Suppressor macrophage treated with lipopolysaccharide for 4 hours (primary cell): ENCODE measurements around the gene SLC16A6.
A peak's percentile ranks its signal among the peaks of the same experiment; 100 is the strongest.
"Not testable (repeated sequence)": the region's sequence is repeated elsewhere in the genome, so short reads cannot be mapped to it uniquely, and the experiment has no call there.

Source experiments
- DNase-seq: peaks from one replicate; pipeline ENCODE4 v3.0.0-alpha.2; 2020

Gene SLC16A6, protein sequence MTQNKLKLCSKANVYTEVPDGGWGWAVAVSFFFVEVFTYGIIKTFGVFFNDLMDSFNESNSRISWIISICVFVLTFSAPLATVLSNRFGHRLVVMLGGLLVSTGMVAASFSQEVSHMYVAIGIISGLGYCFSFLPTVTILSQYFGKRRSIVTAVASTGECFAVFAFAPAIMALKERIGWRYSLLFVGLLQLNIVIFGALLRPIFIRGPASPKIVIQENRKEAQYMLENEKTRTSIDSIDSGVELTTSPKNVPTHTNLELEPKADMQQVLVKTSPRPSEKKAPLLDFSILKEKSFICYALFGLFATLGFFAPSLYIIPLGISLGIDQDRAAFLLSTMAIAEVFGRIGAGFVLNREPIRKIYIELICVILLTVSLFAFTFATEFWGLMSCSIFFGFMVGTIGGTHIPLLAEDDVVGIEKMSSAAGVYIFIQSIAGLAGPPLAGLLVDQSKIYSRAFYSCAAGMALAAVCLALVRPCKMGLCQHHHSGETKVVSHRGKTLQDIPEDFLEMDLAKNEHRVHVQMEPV

DNA sequence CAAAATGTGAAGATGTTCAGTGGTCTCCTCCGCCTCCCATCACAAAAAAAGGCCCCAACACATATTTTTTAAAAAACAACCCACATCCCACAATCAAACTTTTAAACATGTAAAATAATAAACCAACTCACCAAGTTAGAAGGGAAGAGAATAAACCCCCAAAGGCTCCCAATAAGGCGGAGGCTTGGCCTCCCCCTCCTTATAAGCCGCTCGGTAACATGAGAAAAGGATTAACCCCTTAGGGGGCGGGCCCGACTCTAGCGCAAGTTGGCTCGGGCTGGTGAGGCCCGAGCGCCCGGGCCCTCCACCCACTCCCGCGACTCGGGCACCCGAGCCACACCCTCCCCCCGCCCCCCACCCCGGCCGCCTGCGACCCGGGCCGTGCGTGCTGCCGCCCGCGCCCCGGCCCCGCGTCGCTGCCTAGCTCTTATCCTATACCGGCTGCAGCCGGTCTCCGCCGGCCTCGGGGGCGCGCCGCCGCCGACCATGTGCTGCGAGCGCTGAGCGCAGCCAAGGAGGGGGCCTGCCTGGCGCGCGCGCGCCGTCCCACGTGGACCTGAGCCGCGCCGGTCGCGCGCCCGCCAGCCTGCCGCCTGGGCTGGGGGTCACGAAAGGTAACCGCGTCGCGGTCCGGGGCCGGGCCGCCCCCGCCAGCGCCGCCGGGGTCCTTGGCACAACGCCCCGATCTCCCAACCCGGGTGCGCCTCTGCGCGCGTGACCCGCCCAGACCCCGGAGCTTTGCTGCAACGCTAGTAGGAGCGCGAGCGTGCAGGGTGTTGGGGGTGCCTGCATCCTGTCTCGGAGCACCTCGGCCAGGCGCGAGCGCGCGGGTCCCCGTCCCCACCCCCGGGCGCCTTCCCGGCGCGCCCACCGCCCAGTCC, at the start of gene SLC16A6, which contains the start of gene ARSG:
TSS of gene SLC16A6 (minus strand) at position 173 of the 881 bp plus-strand sequence. CDS start 12,807 bp downstream, outside the sequence.
TSS of gene ARSG (plus strand) at position 541 of the 881 bp plus-strand sequence. CDS start 15,999 bp downstream, outside the sequence.
- peak; percentile 69 for DNase-seq

DNA sequence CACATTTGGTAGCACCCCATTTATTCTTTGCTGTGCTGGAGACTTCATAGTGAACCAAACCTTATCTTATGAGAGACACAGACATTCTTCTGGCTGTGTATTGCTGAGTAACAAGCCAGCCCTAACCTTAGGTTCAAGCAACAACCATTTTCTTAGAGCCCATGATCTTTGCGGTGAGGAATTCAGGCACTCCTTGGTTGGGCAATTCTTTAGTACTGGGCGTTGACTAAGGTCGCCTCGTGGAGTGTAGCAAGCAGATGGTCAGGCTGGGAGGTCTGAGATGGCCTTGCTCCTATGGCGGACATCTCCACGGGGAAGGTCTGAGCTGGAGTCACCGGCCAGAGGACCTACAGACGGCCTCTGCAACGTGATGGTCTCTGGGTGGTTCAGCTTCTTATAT, 43.5 kb upstream of the SLC16A6 start:
- DNase-seq = no peak

DNA sequence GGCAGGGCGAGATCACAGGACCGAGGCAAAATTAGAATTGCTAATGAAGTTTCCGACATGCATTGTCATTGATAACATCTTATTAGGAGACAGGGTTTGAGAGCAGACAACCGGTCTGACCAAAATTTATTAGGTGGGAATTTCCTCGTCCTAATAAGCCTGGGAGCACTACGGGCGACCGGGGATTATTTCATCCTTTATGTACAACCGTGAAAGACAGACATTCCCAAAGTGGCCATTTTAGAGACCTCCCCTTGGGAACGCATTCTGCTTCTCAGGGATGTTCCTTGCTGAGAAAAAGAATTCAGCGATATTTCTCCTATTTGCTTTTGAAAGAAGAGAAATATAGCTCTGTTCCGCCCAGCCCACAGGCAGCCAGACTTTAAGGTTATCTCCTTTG, 41.0 kb upstream of the SLC16A6 start:
- not testable (repeated sequence) for DNase-seq

DNA sequence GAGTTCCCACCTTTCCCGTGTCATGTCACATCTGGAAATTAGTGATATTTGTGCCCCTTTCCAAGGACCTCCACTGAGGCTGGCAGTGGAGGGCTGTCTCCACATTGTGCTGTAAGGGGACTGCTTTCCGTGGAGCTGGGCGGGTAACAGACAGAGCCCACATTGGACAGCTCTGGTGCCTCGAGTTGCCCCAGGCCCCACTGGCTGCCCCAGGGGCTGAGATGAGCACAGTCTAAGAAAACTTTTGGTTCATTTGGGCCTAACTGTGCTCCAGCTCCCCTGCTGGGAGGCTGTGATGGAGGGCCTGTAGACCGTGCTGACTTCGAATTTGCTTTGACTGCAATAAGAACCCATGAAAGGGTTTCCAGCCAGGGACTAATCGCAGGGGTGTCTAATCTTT, 38.4 kb upstream of the SLC16A6 start:
- no peak for DNase-seq

DNA sequence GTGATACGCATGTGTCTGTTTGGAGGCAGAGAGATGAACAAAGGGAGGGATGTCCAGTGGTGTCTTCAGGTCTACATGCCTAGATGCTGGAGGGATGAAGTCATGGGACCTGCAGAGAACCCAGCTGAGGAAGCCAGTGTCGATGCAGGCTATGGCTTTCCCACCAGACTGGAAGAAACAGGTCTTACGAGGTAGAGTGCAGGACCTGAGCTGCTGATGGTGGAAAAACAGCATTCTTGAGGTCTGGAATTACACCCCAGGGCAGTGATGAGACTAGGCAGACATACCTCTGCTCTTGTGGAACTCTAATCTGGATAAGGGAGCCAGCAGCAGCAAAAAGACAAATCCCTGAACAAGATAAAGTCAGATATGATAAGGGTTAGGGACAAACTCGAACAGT, 37.7 kb upstream of the SLC16A6 start:
- no peak for DNase-seq

DNA sequence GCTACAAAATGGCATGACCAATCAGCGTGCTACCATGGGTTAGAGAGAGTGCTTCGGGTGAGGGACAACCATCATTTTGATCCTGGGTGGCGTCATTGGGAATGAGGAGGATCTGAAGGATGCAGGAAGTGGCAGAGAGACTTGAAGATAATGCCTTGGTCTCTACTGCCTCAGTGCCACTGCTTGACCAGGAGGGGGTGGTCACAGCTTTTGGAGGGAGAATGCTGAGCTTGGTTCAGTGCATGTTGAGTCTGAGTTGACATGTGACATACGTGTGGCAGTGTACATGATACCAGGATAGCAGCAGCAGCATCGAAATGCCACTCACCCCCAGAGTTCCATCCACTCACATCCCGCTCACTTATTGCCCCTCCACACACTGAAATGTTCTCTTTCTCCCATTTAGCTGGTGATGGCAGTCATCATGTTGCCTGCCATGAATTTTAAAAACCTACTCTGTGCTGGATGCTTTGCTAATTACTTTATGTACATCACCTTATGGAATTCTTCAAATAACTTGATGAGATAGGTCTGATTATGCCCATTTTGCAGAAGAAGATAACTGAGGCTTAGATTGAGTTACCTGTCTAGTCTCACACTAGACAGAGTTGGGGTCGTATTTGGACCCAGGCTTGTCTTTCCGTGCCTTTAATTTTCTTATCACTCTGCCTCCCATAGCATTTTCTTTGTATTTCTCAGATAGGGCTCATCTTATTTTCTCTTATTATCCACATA, 37.1 kb upstream of the SLC16A6 start:
- DNase-seq = no peak

DNA sequence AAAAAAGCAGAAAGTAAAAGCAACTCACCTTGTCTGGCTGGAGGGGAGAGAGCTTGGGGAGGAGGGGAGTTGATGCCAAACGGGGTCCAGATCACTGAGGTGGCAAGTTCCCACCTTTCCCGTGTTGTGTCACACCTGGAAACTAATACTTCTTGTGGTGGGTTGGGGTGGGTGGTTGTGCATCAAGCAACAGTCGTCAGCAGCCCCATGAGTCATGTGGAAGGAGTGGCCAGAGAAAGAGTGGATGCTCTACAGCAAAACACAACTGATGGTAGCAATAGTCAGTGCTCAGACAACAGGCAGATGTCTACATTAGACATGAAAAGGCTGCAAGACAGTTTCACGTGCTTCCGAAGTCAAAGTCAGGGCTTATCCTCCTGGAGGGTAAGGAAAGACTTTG, 35.8 kb upstream of the SLC16A6 start:
- DNase-seq = peak; percentile 28

DNA sequence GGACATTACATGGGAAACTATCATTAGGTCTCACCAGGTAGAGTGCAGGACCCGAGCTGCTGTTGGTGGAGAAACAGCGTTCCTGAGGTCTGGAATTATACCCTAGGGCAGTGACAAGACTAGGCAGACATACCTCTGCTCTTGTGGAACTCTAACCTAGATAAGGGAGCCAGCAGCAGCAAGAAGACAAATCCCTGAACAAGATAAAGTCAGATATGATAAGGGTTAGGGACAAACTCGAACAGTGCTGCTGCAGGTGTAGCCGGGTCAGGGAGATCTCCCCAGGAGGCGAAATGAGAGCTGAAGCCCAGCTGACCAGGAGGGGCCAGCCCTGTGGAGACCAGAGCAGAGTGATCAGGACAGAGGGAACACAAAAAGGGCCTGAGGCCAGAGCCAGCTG, 35.0 kb upstream of the SLC16A6 start:
- DNase-seq = no peak

DNA sequence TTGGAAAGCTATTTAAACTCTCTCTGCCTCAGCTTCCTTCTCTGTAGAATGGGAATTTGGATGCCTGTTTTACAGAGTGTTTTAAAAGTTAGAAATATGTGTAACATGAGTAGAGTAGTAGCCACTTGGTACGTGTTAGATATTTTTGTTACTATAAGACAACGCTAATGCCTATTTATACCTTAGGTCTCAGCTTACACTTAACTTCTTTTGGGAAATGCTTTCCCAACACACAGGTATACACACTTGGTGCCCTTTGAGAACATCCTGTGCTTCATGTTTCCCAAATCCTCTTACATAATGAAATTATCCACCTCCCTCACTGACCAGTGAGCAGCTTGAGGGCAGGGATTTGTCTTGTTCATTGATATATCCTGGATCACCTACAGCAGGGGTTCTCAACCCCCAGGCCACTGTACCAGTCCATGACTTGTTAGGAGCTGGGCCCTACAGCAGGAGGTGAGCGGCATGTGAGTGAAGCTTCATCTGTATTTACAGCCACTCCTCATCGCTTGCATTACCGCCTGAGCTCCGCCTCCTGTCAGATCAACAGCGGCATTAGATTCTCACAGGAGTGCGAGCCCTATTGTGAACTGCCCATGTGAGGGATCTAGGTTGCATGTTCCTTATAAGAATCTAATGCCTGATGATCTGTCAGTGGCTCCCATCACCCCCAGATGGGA, 33.9 kb upstream of the SLC16A6 start:
- DNase-seq = no peak

DNA sequence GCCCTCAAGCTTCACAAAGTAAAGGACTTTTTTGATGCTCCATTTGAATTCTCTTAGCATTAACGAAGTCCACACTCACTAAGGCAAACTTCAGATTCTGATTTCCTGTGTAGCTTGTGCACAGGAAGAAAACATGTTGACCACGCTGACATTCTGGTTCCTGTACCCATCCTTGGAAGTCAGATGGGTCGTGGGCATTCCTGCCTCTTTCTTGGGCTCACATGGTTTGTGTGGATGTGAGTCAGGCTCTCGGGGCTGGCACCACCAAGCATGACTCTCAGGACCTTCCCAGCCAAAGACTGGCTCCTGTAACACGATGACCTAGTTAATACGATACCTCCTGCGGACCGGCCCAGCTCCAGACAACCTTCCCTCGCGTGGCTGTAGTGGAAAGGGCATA, 33.2 kb upstream of the SLC16A6 start:
- DNase-seq = peak; percentile 31

DNA sequence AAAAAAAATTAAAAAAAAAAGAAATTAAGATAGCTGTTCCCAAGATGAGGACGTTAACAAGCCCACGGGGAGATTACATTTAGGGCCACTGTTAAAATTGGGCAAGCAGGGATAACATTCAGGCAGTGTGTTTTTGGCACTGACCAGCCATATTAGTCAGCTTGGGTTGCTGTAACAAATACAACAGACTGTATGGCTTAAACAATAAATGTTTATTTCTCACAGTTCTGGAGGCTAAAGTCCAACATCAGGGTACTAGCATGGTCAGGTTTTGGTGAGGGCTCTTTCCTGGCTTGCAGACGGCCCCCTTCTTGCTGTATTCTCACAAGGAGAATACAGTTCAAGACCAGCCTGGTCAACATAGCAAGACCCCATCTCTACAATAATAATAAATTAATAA, 31.7 kb upstream of the SLC16A6 start:
- no peak for DNase-seq

DNA sequence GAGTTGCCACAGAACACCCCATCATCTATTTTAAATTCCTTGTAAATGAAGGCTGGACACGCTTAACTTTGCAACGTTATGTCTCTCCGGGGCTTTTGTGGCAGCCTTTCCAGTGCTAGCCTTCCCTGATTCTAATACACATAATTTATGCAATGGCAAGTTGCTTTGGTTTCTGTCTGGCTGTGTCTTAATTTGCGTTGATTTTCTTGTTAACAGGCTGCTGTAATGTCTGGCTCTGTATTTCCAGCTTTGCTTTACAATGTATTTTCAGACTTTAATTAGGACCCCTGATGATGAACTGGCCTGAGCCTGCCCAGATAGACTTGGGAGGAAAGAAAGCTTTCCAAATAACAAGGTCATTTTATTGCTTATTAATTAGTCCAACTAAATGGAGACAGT, 30.6 kb upstream of the SLC16A6 start:
- no peak for DNase-seq

DNA sequence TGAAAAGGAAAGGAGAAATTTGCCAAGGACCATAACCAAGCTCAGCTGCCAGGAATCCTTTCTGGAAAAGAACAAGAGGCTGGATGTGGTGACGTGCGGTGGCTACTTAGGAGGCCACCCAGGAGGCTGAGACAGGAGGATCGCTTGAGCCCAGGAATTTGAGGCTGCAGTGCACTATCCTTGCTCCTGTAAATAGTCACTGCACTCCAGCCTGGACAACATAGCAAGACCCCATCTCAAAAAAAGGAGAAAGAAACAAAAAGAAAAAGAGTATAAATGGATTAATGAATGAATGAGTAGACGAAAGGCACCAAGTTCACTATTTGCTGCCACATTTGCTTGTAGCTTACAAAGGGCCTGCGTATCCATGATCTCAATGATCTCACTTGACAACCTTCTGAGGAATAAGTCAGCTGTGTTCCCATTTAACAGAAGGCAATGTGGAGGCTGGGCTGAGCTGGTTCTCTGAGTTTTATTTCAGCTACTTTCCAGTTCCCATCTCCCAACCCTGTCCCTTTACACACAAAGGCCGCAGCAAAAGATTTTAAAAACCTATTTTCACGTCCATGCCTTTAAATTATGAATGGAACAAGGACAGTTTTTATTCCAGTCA, 30.1 kb upstream of the SLC16A6 start:
- no peak for DNase-seq

DNA sequence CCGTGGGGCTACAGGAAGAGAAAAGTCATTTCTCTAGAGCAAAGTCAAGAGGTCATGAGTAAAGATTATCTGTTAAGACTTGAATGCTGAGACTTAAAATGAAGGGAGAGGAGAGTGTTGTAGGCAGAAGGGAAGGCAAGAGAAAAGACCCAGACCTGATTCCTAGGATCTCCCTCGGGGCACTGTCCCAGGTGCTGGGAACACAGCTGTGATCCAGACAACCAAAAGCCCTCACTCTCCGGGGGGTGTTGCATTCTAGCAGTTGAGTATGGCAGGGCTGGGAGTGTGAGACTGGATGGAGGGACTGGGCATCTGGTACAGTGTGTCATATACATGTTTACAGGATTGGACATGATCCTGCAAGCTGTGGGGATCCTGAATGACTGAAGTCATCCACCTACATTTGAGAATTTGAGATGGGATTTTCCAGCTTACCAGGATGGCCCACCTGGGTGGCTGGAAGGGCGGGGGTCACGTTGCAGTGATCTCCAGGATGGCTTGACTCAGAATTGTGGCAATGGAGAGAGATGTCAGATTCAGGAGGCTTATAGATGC, 29.5 kb upstream of the SLC16A6 start:
- no peak for DNase-seq

DNA sequence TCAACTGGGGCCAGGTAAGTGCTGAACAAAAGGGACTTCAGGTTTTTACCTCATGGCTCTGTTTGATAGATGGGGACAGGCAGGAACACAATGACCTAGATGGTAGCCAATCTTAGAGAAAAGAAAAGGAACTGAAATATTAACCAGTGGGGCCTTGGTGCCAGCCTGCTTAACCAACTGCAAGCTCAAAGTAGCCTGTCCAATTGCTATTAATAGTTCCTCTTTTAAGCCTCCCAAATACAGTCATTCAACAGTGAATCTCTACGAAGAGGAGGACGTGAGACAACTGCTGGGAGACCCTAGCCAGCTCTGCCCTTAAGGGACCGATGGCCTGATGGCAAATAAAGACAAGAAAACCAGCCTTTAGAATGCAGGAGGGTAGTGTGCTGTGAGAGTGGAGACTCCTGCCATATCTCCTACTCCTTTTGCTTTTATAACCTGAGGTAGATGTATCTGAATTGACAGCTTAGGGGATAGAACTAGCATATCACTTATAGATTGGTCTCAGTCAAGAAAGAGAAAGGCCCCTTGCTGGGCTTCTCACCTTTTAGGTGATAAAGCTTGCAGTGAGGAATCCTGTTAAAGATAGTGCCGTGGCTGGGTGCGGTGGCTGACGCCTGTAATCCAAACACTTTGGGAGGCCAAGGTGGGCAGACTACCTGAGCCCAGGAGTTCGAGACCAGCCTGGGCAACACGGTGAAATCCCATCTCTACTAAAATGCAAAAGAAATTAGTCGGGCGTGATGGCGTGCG, 28.7 kb upstream of the SLC16A6 start:
- DNase-seq = peak; percentile 67

DNA sequence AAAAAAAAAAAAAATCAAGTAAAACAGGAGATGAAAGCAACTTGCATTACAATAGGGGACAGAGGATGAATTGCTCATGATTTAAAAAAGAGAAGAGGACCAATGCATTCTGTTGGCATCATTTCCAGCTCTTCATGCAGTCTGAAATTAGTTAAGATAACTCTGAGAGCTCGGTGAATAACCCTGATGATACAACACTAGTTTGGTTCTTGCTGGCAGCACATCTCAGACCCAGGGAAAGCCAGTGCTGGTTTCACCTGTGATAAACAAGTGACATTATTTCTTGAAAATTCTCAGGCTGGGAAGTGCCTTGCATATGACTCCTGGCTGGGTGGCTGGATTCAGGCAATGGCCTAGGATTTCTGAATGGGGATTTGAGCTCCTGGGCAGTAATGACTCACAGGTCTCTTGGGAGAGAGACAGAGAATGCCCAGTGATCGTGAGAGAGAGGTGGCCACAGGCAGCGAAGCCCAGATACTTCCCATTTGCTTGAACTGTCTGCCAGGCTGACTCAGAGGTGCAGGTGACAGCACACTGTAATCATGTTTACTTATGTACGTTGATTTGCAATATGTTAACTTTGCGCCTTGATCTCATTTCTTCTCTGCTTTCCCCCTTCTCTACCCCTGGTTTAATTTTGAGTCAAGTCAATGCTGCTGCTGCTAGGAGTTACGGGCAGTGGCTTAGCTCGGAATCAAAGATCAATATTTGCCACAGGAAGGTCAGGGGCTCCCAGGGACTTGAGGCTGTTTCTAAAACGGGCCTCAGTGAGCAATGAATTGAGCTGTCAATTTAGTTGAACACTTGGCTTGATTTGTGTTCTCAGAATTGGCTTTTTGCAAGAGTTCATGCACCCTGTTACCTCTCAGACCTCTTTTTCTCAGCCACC, 27.4 kb upstream of the SLC16A6 start:
- DNase-seq = peak; percentile 72

DNA sequence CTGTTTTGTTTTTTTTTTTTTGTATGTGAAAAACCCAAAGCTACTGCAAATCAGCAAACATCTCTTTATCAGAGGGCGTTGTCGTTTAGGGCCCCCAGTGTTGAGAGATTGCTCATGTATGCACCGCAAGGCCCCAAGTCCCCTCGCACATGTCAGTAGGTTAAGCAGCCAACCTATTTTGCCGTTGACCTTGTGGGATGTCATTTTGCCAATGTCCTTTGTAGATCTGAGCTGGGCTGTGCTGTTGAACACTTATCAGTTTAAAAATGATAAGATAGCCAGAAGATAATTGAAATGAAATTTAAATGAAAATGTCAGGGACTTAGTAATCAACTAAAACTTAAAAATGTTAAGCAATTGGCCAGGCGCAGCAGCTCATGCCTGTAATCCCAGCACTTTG, 26.5 kb upstream of the SLC16A6 start:
- no peak for DNase-seq

DNA sequence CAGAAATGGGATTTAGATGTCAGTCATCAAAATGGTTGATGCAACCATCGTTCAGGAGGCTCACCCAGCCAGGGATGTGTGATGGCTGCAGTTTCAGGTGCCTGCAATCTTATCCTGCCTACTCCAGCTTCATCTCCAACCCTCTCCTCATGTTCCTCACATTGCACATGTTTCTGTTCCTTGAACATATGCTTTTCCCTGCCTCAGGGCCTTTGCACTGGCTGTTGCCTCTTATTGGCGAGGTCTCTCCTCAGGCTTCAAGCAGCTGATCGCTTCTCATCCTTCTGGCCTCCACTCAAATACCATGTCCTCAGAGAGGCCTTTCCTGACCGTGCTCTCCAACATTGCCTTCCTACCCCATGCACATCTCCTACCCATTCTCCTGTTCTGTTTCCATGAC, 25.0 kb upstream of the SLC16A6 start:
- no peak for DNase-seq

DNA sequence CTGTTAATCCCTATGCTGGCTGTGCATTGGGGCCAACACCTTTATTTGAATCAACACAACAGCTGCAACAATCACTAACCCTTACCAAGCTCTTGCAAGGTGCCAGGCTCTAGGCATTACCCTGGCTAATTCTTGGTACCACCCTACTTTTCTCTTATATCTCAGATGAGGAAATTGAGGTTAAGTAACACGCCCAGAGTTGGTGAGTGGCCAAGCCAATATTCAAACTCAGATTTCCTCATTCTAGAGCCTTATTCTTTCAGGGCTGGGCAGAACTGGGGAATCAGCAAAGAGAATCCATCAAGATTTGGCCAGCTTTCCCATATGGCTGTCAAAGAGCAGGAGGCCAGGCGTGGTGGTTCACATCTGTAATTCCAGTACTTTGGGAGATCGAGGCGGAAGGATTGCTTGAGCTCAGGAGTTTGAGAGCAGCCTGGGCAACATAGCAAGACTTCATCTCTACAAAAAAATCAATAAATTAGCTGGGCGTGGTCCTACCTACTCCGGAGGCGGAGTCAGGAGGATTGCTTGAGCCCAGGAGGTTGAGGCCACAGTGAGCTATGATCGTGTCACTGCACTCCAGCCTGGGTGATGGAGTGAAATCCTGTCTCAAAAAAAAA, 24.1 kb upstream of the SLC16A6 start:
- peak; percentile 80 for DNase-seq
